Left cardiac atrium (tissue), 4 donors: ENCODE measurements around the gene ICA1L. TPM values are rescaled to one million over a fixed set of nuclear protein-coding genes. Genes with fewer than 3 reads are reported as not detected.
A peak's percentile ranks its signal among the peaks of the same experiment; 100 is the strongest.
"Not testable (repeated sequence)": the region's sequence is repeated elsewhere in the genome, so short reads cannot be mapped to it uniquely, and the experiment has no call there.

Experiments
- ATAC-seq, 2 donors: fragments of 200-7000 bp; cut with Tn5 transposase; one replicate each; pipeline ENCODE4 v1.9.1; 2020; ENCODE audit warnings: mild to moderate bottlenecking in 2 of 2, moderate library complexity in 2 of 2
- DNase-seq: peaks from one replicate; pipeline ENCODE4 v3.0.0-alpha.2; 2020
- intact Hi-C, 2 donors: fragments of 100-400 bp; cut with DNase I; formaldehyde crosslinking; loops; one replicate each; pipeline versions ENCODE4 v1.14.1 to v1.15.1; 2022 to 2023
- total RNA-seq, 2 donors: library from RNA; stranded (reverse); fragmentation: NEBNext Ultra II Directional; extraction: Animal tissue kit (Norgen Biotek cat#: 25700); gene quantifications; one replicate each; pipeline ENCODE4 v1.2.1, GENCODE V29; 2021
- donor health status: DM: no; HTN: yes; CAD: no.
- donor health status: DM: no; HTN: yes; CAD: no; lungs with severe emphysema.
- donor health status: DM: yes; HTN: yes; CAD: no.
- donor health status: Dilated cardiomyopathy.

ICA1L gene
- total RNA-seq, 2 donors from 2014 or later, result 6.3 to 9.0 TPM

DNA sequence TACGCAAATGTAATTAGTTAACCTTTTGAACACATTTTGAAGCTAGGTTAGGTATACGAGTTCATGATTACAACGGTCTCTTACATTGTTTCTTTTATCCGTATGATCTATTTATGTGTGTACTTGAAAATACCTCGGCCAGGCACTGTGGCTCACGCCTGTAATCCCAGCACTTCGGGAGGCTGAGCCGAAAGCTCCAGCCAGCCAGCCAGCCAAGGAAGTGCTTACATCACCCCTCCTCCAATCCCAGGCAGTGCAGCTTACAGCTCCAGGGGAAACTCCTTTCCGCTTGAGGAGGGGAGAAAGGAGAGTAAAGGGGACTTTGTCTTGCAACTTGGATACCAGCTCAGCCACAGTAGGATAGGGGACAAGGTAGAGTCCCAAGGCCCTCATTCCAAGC lies 65.7 kb downstream of the ICA1L start:
- ATAC-seq (peak; percentile 90 to 91), DNase-seq (peak; percentile 64)
- intact Hi-C loops, result not testable (repeated sequence)

DNA sequence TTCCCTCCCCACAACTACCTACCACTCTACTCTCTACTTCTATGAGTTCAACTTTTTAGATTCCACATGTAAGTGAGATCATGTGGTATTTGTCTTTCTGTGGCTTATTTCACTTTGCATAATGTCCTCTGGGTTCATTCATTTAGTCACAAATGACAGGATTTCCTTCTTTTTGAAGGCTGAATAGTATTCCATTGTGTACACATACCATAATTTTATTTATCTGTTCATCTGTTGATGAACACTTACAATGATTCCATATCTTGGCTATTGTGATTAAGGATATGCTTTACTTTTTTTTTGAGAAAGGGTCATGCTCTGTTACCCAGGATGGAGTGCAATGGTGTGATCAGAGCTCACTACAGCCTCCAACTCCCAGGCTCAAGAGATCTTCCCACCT lies 73.6 kb downstream of the ICA1L start:
- DNase-seq (no peak), ATAC-seq (no peak)
- intact Hi-C loops, result no loop called here

DNA sequence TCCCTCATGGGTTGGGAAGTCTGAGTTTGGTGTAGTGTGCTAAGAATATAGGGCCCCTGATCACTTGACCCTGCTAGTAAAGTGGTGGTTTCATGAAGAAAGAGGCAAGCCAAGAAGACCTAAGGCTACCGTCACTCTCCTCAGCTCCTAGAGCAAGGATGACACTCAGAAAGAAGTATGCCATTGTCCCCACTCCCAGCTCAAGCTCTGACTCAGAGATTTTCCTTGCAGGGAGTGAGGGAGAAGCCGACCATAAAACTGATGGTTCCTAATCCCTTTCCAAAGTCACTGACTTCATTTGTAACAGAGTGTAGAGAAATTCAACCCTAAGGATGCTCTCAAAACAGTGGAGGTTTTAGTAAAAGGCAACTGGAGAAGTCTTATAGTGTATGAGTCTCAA lies 80.9 kb downstream of the ICA1L start:
- ATAC-seq (no peak), DNase-seq (no peak)
- intact Hi-C loops, result no loop called here

DNA sequence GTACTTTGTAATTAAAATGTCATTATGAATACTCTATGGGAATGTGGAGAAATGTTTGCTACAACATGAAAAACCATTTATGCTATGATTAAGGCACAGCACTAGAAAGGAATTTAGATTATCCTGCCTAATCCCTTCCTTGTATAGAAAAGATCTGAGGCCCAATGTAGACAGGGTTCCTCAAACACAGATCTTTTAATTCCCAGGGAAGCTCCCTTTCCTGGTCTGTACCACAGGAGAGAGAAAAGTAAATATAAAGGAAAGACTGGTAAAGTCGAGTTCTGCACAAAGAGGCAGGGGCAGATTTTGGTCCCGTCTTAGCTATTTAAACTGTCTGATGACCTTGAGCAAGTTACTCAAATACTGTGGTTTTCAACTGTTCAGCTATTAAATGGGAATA lies 84.7 kb downstream of the ICA1L start:
- intact Hi-C loops, result no loop called here
- no peak for ATAC-seq
- no peak for DNase-seq

DNA sequence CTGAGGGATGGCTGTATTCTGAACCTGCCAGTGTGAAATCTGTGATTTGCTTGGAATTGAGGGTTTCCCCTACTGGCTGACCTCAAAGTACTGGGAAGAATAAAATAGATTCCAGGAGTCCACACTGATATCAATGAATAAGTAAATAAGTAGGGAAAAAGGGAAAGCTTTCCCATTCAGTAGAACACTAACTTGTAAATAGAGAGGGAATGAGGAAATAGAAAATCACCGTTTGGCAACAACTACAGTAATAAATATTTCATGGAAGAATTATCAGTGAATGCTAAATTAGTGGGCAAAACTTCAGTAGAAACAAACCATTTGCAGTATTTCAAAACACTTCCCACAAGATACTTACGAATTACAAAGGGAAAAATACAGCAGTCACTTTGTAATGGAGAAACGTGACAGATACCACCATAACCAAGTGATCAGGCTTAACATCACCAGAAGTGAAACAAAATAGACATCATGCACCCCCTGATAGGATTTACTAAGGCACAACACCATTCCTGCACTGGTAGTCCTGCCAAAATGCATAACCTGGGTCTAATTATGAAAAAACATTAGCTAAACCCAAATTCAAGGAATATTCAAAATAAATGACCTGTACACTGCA lies 88.5 kb downstream of the ICA1L start:
- intact Hi-C loops, result no loop called here
- no peak for ATAC-seq

DNA sequence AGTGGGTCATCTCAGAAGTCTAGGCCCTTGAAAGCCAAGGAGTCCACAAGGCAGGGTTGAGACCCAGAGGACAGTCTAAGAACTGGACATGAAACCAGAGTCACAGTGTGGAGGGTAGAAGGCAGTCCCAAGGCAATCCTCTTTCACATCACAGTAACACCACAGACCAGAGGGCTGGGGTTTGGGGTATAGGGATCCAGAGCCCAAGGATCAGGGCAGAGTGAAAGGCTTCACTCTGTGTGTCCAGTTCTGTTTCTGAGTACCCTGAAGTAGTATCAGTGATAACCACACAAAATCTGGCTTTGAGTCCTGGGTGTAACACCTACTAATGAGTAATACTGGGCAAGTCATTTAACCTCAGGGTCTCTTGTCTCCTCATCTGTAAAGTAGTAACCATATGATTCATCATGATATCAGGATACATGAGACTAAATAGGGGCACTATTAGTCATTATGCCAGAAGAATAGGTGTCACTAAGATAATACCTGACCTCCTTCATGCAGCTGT lies 91.0 kb downstream of the ICA1L start:
- peak in 1 of 2 donors; percentile 84 for ATAC-seq
- DNase-seq, result no peak
- intact Hi-C loops, result no loop called here

More for the DNA sequence above, 88.5 kb downstream of the ICA1L start:
- no peak for DNase-seq

DNA sequence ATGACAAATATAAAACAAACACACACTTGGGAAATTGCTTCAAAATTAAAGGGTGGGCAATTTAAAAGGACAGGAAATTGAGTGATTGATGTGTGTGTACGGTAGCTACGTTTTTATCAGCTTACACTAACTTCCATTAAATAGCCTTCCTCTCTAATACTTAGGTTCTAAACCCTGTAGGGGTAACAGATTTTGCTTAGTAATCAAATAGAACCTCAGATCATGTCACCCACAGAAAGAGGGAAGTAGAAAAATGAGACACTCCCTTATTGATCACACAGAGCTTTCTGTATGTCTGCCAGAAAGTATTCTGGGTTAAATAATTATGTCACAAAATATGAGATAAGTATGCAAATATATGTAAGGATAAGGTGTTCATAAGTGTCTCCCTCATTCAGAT lies 93.3 kb downstream of the ICA1L start:
- DNase-seq (no peak), ATAC-seq (no peak)
- intact Hi-C loops, result no loop called here

DNA sequence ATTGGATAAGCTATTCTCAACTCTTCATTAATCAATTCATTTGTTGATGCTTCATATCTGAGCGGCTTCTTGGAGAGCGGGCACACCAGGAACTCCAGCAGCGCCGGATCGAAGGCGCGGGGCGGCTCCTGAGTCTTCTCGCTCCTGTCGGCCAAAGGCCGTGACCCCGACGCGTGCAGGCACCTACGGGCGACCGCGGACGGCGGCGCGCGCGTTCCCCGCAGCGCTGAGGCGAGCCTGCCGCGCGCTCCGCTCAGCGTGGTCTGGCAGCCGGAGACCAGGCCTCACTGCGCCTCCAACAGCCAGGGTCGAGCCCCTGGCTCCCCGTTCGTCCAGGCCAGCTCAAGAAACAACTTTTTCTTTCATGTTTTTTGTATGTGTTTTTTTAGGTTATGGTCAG lies 97.5 kb downstream of the ICA1L start:
- DNase-seq (no peak), ATAC-seq (no peak)
- intact Hi-C loops, result no loop called here

DNA sequence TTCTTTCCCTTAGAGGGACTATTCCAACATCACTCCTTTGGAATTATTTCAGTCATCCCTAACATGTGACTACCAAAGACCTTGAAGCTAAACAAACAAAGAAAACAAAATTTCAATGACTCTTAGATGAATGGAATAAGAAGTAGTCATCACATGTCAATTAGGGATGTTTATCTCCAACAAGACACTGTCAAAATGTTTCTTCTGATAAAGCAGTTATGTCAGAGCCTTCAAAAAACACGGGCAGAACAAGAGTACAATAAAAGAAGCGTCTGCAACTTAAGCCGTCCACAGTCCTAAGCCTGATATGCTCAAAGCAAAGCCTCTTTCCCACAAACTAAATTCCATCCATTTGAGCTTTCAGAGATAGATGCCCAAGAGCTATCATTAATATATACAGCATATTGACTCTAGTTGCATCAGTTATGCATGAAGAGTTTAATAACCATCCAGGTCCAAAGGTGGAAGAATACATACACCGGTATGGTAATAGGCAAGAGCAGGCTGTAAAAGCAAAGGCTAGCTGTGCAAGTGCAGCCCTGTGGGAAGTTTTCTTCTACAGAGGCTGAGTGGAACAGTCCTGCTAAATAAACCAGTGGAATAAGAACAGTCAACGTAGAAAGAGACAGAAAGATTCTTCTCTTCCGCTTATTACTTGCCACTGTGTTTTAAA lies 98.1 kb downstream of the ICA1L start:
- ATAC-seq, result no peak
- intact Hi-C loops, result no loop called here
- DNase-seq, result no peak

DNA sequence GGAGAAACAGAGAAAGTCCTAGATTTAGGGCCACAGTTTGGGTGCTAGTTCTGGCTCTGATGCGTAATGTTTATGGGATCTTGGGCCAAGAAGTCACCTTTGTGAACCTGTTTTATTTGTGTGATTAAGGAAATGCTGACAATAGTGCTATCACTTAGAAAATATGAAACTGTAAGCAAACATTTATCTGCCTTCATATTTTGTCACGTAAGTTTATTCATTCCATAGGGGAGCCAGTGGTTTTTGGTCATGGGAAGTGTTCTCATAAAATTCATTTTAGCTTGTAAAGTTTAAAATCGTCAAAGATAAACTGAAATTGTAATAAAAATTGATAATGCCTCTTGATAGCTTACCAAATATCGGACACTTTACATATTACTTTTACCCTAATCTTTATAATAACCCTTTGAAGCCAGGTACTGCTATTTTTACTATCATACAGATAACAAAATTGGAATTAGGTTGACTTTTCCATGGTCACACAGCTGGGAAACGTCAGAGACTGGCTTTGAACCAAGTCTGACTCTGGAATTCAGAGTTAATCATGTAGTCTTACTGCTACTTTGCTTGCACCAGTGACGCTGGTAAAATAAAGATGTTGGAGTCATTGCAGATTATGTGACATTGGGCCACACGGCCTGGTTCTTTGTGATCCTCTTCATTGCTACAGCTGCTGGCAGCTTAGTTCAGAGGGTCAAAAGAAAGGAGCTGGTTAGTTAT lies 99.7 kb downstream of the ICA1L start:
- intact Hi-C loops, result no loop called here
- no peak for DNase-seq
- peak; percentile 29 to 38 for ATAC-seq

DNA sequence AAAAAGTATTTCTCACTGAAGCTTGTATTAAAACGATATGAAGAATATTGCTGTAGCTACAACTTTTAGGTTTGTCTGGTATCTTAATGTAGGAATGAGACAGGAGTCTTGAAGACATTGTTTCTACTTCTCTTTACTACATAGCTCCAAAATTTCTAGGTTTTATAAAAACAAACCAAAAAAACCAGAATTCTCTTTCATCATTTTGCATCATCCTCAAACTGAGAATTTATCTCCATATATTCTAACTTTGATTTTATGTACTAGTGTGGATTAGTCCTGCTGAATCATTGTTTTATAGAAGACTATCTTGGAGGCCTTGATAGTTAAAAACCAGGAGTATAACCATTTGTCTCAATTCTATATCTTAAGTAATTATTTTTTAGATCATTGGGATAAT lies 100.2 kb downstream of the ICA1L start:
- ATAC-seq (no peak), DNase-seq (no peak)
- intact Hi-C loops, result no loop called here

DNA sequence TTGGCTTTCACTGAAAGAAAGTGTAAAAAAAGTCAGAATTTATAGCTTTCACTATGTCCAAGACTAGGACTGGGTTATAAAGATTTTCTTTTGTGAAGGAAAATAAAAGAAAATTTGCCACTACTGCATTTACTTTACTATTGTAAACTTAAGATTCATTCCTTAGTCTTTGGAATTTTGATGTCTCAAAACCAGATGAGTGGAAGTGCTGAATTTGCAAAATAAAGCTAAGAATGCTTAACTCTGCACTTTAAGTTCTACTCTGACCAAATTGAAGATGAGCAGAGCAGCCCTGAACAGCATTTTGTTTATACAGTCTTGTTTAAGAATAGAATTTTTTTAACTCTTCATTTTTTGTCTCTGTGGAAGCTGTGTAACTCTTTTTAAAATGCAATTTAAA lies 102.4 kb downstream of the ICA1L start:
- intact Hi-C loops, result no loop called here
- DNase-seq (no peak), ATAC-seq (no peak)

DNA sequence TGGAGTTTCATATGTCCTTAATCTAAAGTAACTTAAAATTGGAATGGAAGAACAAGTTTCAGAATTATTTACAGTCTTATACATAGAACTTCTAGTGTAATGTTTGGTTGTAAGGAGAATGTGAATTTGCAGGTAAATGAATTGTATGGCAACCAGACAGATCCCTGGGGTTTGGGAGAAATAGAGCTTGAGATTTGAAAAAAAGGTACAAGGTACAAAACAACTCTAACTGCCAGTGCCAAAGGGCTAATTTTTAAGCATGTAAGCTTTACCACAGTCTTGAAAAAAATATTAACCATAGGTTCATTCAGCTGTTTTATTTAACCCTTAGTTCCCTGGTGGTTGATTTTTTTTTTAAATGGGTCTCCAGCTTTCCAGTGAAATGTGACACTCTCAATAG lies 103.3 kb downstream of the ICA1L start:
- intact Hi-C loops, result no loop called here
- DNase-seq, result no peak
- no peak for ATAC-seq

DNA sequence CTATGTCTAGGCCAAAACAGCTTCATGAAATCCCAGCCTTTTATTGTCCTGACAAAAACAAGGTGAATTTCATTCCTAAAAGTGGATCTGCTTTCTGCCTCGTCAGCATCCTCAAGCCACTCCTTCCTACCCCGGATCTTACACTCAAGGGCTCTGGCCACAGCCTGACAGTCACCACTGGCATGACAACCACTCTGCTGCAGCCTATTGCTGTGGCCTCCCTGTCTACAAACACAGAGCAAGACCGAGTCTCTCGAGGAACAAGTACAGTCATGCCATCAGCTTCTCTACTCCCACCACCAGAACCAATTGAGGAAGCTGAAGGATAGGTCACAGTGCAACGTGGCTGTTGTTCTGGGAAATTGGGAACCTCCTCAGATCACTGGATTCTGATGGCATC lies 106.1 kb downstream of the ICA1L start:
- DNase-seq, result no peak
- ATAC-seq, result no peak
- intact Hi-C loops, result no loop called here

DNA sequence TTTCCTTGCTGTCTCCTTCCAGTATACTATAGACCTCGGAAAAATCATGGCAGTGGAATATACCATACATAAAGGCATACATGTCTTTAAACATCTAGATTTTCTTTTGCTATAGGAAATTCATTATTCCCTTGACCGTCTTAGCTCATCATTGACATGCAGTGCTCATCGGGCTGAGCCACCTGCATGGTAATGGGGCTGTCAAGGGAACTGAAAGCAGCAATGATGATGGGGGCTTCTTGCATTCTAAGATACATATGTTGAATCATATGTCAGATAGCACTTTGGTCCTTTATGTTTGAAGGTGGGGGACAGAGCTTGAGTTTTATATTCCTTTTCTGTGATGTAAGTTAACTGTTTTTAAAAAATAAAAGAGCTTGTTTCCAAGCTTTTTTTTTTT lies 106.6 kb downstream of the ICA1L start:
- ATAC-seq, result no peak
- no peak for DNase-seq
- intact Hi-C loops, result no loop called here

DNA sequence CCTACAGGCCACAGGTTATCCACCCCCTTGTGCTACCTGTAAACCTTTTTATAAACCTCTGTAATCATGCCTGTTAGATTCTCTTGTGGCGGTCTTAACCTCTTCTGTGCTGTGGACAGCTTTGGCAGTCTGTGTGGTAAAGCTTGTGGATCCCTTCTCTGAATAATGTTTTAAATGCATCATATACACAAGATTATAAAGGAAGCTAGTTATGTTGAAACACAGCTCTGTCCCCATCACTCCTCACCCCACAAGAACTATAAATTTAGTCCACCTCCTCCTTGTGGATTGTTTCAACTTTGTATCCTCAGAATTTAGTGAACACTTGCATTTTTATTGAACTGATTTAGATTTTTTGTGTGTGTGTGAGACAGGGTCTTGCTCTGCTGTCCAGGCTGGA lies 107.7 kb downstream of the ICA1L start:
- no peak for DNase-seq
- intact Hi-C loops, result no loop called here
- no peak for ATAC-seq

DNA sequence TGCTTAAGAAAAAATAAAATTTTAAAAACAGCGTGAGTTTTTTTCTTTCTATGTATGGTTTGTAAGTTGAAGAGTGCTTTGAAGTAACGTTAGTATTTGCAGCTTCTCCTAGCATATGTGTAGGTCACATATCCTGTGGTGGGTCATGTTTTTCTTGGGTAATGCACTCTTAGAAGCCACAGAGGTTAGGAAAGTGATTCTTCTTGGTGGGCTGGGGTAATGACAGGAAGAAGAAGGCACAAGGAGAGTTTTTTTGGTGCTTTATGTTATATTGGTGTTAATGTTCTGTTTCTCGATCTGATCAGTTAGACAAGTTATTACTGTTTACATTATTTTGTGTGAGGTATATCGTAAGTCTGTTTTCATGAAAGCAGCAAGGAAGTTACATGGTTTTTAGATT lies 109.0 kb downstream of the ICA1L start:
- DNase-seq, result no peak
- ATAC-seq, result no peak
- intact Hi-C loops, result no loop called here

DNA sequence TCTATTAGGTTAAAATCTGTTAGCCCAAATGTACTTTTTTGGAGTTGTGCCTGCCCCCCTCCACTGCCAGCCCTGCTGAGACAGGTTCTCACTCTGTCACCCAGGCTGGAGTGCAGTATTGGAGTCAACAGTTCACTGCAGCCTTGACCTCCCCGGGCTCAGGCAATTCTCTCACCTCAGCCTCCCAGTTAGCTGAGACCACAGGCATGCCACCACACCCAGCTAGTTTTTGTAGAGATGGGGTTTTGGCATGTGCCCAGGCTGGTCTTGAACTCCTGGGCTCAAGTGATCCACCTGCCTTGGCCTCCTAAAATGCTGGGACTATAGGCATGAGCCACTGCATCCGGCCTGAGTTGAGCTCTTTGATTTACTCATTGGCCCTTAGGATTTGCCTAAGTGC lies 110.7 kb downstream of the ICA1L start:
- ATAC-seq (no peak), DNase-seq (no peak)
- intact Hi-C loops, result no loop called here

DNA sequence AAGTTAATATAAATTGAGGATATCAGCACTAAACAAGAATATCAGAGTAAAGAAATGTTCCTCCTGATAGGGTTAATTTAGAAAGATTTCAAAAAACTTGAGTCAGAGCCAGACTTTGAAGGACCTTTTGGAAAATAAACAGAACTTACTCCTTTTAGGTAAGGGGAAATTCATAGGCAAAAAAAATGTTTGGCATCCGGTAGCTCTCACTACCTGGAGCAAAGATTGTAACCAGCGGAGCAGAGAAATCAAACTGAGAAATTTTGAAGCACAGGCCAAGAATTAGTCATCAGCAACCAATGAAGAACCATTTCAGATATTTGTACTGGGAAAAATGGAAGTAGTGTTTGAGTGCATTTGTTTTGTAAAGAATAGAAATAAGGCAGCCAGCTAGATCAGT lies 113.0 kb downstream of the ICA1L start:
- intact Hi-C loops, result no loop called here
- DNase-seq (no peak), ATAC-seq (peak in 1 of 2 donors; percentile 18)

DNA sequence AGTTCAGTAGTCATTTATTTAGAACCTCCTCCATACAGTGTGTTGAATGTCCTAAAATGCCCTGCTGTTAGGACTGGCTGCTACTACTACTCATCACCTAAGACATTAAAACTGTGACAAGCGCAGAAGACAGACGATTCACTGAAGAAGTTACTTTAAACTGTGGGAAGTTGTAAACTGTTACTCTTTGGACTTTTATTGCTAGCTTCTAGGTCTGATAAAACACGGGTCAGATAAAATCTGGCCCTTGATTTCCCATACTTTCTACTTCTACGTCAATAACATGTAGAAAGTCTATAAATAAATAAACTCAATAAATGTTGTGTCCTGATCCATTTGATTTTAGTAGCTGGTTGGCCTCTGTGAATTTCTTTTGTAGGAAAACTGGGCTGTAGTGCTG lies 113.4 kb downstream of the ICA1L start:
- ATAC-seq, result no peak
- intact Hi-C loops, result no loop called here
- DNase-seq, result no peak

DNA sequence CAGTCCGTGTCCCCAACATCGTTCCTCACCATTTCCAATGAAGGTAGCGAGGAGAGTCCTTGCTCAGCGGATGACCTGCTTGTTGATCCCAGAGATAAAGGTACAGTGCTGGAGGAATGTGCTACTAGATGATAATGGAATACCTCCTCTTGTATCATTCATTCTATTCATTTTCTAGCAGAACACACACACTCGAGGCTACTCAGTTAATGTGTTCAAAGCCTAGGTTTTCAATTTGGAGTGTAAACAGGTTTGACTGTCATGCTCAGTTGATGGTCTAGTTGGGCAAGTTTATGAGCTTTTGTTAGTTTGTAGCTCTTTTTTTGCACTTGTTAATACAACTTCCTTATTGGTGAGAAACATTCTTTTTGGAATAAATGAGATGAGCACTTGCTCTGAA lies 114.2 kb downstream of the ICA1L start:
- no peak for DNase-seq
- intact Hi-C loops, result no loop called here
- no peak for ATAC-seq
